DND-41 (cell line): ENCODE results near the gene HIBADH.

ENCODE experiments used
- ATAC-seq: fragments of 200-7000 bp; cut with Tn5 transposase; 3 replicates; pipeline ENCODE4 v1.9.1; 2021; ENCODE audit warnings: low read depth; ENCODE audit not compliant: insufficient read depth
- DNase-seq: peaks from one replicate; pipeline ENCODE4 v3.0.0-alpha.2; 2020
- H2AFZ ChIP-seq: 2 replicates; pipeline ENCODE4 v1.6.0; 2012; ENCODE audit warnings: low read depth, low read length
- H3K27ac ChIP-seq: 2 replicates; pipeline ENCODE4 v1.5.1; 2012; ENCODE audit warnings: low read length, inconsistent platforms
- H3K27me3 ChIP-seq: fragments of 200-600 bp; sonication (generic); 2 replicates; pipeline ENCODE4 v1.6.0; 2012; ENCODE audit warnings: low read length, mild to moderate bottlenecking, inconsistent platforms; ENCODE audit not compliant: insufficient read depth, poor library complexity
- H3K36me3 ChIP-seq: 2 replicates; pipeline ENCODE4 v1.5.1; 2012; ENCODE audit warnings: low read length, inconsistent platforms; ENCODE audit not compliant: insufficient read depth
- H3K4me1 ChIP-seq: 2 replicates; pipeline ENCODE4 v1.5.1; 2012; ENCODE audit warnings: mild to moderate bottlenecking, low read length; ENCODE audit not compliant: insufficient read depth
- H3K4me2 ChIP-seq: 2 replicates; pipeline ENCODE4 v1.6.0; 2012; ENCODE audit warnings: mild to moderate bottlenecking, moderate library complexity, low read length, inconsistent platforms; ENCODE audit not compliant: insufficient read depth
- H3K4me3 ChIP-seq, 2 experiments: fragments of 200-600 bp in 1 of 2; shearing (Covaris generic) in 1 of 2; 2 replicates each; pipeline ENCODE4 v1.5.1; 2012 to 2016; ENCODE audit warnings: inconsistent platforms in 2 of 2, low read length in 2 of 2, mild to moderate bottlenecking in 2 of 2, low read depth in 1 of 2, moderate library complexity in 1 of 2
- H3K79me2 ChIP-seq: 2 replicates; pipeline ENCODE4 v1.6.0; 2012; ENCODE audit warnings: low read length, inconsistent platforms; ENCODE audit not compliant: insufficient read depth
- H3K9ac ChIP-seq: 2 replicates; pipeline ENCODE4 v1.6.0; 2012; ENCODE audit warnings: low read depth, mild to moderate bottlenecking, inconsistent platforms, low read length, moderate library complexity
- H3K9me3 ChIP-seq: 2 replicates; pipeline ENCODE4 v1.5.1; 2012; ENCODE audit warnings: low read length, moderate library complexity, mild to moderate bottlenecking, inconsistent platforms; ENCODE audit not compliant: insufficient read depth, severe bottlenecking
- H4K20me1 ChIP-seq: 2 replicates; pipeline ENCODE4 v1.6.0; 2012; ENCODE audit warnings: low read length; ENCODE audit not compliant: insufficient read depth
- CTCF ChIP-seq: IDR thresholded peaks from 2 replicates; pipeline ENCODE4 v1.5.1; 2012; ENCODE audit warnings: borderline replicate concordance, low read length, moderate library complexity, mild to moderate bottlenecking; ENCODE audit not compliant: poor library complexity, severe bottlenecking; ENCODE audit errors: extremely low read depth
- EZH2 ChIP-seq: IDR thresholded peaks from 3 replicates; pipeline ENCODE4 v1.6.1; 2012; ENCODE audit warnings: borderline replicate concordance, low read depth, mild to moderate bottlenecking, moderate library complexity, low read length, inconsistent platforms; ENCODE audit not compliant: severe bottlenecking

HIBADH gene

GRCh38 chr7:27703181-27703580 is 40.5 kb upstream of the HIBADH start:
- Histone ChIP-seq H3K79me2 (no peaks in the 10 kb centered on the region), H3K4me2 (no peak overlapping the region), H3K9ac (no peak overlapping the region), H3K27ac (no peak overlapping the region), H4K20me1 (no peaks in the 10 kb centered on the region), H2AFZ (no peak overlapping the region), H3K27me3 (peaks cover 4% of the 10 kb centered on the region), H3K9me3 (no peaks in the 10 kb centered on the region), H3K4me3 (no peak overlapping the region), H3K36me3 (no peaks in the 10 kb centered on the region), H3K4me1 (no peaks in the 10 kb centered on the region)
- DNase-seq (no peak), ATAC-seq (no peak)
- no peak for TF ChIP-seq CTCF
- no peak for TF ChIP-seq EZH2

- Histone ChIP-seq H2AFZ (no peak overlapping the region), H3K9ac (no peak overlapping the region), H3K79me2 (no peaks in the 10 kb centered on the region), H3K4me3 (no peak overlapping the region), H3K4me2 (no peak overlapping the region), H3K4me1 (no peaks in the 10 kb centered on the region), H3K9me3 (no peaks in the 10 kb centered on the region), H4K20me1 (no peaks in the 10 kb centered on the region), H3K36me3 (no peaks in the 10 kb centered on the region), H3K27me3 (peaks cover 4% of the 10 kb centered on the region), H3K27ac (no peak overlapping the region)
- DNase-seq, result no peak
- no peak for ATAC-seq
- TF ChIP-seq CTCF (no peak), EZH2 (no peak)
These were observed 37.8 kb upstream of the HIBADH start for GRCh38 chr7:27700501-27700900.

- H3K4me1 ChIP-seq, result no peaks in the 10 kb centered on the region
- no peak for ATAC-seq
- no peaks in the 10 kb centered on the region for H3K79me2 ChIP-seq
- no peaks in the 10 kb centered on the region for H3K36me3 ChIP-seq
- no peaks in the 10 kb centered on the region for H3K9me3 ChIP-seq
- H3K27ac ChIP-seq, result no peak overlapping the region
- H2AFZ ChIP-seq, result no peak overlapping the region
- no peak overlapping the region for H3K4me2 ChIP-seq
- no peaks in the 10 kb centered on the region for H4K20me1 ChIP-seq
- peaks cover 4% of the 10 kb centered on the region for H3K27me3 ChIP-seq
- TF ChIP-seq EZH2 (no peak), CTCF (no peak)
- no peak overlapping the region for H3K9ac ChIP-seq
- no peak overlapping the region for H3K4me3 ChIP-seq
- DNase-seq, result no peak
These were observed 37.1 kb upstream of the HIBADH start for GRCh38 chr7:27699751-27700150.

- H3K36me3 ChIP-seq, result no peaks in the 10 kb centered on the region
- DNase-seq, result no peak
- no peak overlapping the region for H3K9ac ChIP-seq
- peaks cover 4% of the 10 kb centered on the region for H3K27me3 ChIP-seq
- no peaks in the 10 kb centered on the region for H3K4me1 ChIP-seq
- no peak for ATAC-seq
- no peak overlapping the region for H2AFZ ChIP-seq
- H3K4me3 ChIP-seq, result no peak overlapping the region
- no peak overlapping the region for H3K4me2 ChIP-seq
- no peaks in the 10 kb centered on the region for H4K20me1 ChIP-seq
- TF ChIP-seq CTCF (no peak), EZH2 (no peak)
- no peaks in the 10 kb centered on the region for H3K9me3 ChIP-seq
- H3K27ac ChIP-seq, result no peak overlapping the region
- no peaks in the 10 kb centered on the region for H3K79me2 ChIP-seq
These were observed 35.3 kb upstream of the HIBADH start for GRCh38 chr7:27697861-27698430.
